Calu3 (cell line): ENCODE data around the gene DPYD. TPM values are rescaled to one million over a fixed set of nuclear protein-coding genes. Genes with fewer than 3 reads are reported as not detected.

Experiments
- BruUV-seq: library from RNA; stranded (reverse); fragments of 400-500 nt; replicated peaks from 2 replicates; lab custom pipeline; 2021; lab: Mats Ljungman, UMichigan
- CTCF ChIA-PET: fragments of 300-600 bp; sonication (Branson Sonifier 250); formaldehyde crosslinking; loops from one replicate; lab custom pipeline; 2022; ENCODE audit warnings: antibody characterized with exemption; lab: Charles Lee
- DNase-seq: peaks from one replicate; pipeline ENCODE4 v3.0.0; 2022
- H3K27ac Mint-ChIP-seq: one replicate; pipeline ENCODE4 v1.8.0; 2022; ENCODE audit warnings: mixed read lengths; ENCODE audit not compliant: unreplicated experiment
- H3K27me3 Mint-ChIP-seq: one replicate; pipeline ENCODE4 v1.8.0; 2022; ENCODE audit warnings: mixed read lengths; ENCODE audit not compliant: unreplicated experiment
- H3K36me3 Mint-ChIP-seq: one replicate; pipeline ENCODE4 v1.8.0; 2022; ENCODE audit warnings: mild to moderate bottlenecking, moderate library complexity, mixed read lengths; ENCODE audit not compliant: insufficient read depth, unreplicated experiment
- H3K4me1 Mint-ChIP-seq: one replicate; pipeline ENCODE4 v1.8.0; 2022; ENCODE audit warnings: mild to moderate bottlenecking, low read depth, mixed read lengths; ENCODE audit not compliant: unreplicated experiment
- H3K4me3 Mint-ChIP-seq: one replicate; pipeline ENCODE4 v1.8.0; 2022; ENCODE audit warnings: mild to moderate bottlenecking, low read depth, moderate library complexity, mixed read lengths; ENCODE audit not compliant: unreplicated experiment
- H3K9me3 Mint-ChIP-seq: one replicate; pipeline ENCODE4 v1.8.0; 2022; ENCODE audit warnings: low read depth, mixed read lengths; ENCODE audit not compliant: unreplicated experiment
- intact Hi-C: fragments of 100-400 bp; cut with micrococcal nuclease; formaldehyde crosslinking; loops from one replicate; pipeline ENCODE4 v1.10.0; 2022; ENCODE audit not compliant: unreplicated experiment
- total RNA-seq: library from RNA; stranded (reverse); gene quantifications from 2 replicates; pipeline ENCODE4 v1.2.3, GENCODE V29; 2022
- TF ChIP-seq, protein P1 (sequence below): fragments of 200-600 bp; IDR thresholded peaks from one replicate; pipeline ENCODE4 v1.8.0; 2022; ENCODE audit warnings: antibody characterized with exemption; ENCODE audit not compliant: unreplicated experiment

Gene DPYD
- total RNA-seq, 1 experiment from 2014 or later = 15.6 TPM

DNA sequence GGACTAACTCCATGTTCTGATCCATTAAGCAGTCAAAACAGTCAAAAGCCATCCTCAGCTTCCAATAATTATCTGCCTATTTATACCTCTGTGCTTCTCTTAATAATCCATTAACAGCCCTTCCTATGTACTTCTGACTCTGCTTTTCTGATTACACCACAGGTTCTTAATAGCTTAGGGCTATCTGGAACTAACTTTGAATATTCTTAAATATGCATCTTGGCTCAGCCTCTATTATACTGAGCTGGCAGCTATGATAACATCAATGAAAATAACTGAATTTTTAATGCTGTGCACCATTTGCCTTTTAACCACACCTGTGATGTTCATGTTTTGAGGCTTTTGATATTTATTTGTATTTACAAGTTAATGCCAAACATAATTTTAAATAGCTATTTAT is 175.9 kb downstream of the DPYD start:
- BruUV-seq = no TSS peak
- CTCF ChIA-PET = no interaction called here
- Mint-ChIP-seq H3K36me3 (no peaks in the 10 kb centered on the region), H3K9me3 (no peaks in the 10 kb centered on the region), H3K27ac (no peak overlapping the region), H3K4me3 (no peak overlapping the region), H3K27me3 (no peaks in the 10 kb centered on the region), H3K4me1 (no peaks in the 10 kb centered on the region)
- no peak for DNase-seq
- TF ChIP-seq, protein P1, sequence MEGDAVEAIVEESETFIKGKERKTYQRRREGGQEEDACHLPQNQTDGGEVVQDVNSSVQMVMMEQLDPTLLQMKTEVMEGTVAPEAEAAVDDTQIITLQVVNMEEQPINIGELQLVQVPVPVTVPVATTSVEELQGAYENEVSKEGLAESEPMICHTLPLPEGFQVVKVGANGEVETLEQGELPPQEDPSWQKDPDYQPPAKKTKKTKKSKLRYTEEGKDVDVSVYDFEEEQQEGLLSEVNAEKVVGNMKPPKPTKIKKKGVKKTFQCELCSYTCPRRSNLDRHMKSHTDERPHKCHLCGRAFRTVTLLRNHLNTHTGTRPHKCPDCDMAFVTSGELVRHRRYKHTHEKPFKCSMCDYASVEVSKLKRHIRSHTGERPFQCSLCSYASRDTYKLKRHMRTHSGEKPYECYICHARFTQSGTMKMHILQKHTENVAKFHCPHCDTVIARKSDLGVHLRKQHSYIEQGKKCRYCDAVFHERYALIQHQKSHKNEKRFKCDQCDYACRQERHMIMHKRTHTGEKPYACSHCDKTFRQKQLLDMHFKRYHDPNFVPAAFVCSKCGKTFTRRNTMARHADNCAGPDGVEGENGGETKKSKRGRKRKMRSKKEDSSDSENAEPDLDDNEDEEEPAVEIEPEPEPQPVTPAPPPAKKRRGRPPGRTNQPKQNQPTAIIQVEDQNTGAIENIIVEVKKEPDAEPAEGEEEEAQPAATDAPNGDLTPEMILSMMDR = no peak
- intact Hi-C loops = no loop called here

DNA sequence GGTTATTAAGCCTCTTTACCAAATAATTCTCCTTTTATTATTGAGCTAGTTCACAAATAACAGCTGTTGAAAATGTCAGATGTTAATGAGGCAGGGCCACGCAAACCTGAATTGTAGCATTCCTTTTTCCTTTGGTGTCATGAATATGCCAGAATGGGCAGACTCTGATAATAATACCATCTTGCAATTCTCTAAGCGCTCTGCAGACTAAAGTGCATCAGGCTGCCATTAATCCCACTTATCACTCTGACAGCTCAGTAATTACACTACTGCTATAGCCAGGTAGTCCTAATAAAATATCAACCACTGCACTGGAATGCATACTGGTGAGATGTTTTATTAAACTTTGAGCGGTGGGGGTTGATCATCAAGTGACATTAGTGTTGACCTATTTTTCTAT is 177.7 kb downstream of the DPYD start:
- Mint-ChIP-seq H3K36me3 (no peaks in the 10 kb centered on the region), H3K4me3 (no peak overlapping the region), H3K27me3 (no peaks in the 10 kb centered on the region), H3K9me3 (no peaks in the 10 kb centered on the region), H3K4me1 (no peaks in the 10 kb centered on the region), H3K27ac (no peak overlapping the region)
- intact Hi-C loops = no loop called here
- CTCF ChIA-PET = no interaction called here
- no peak for DNase-seq
- TF ChIP-seq, protein P1 = no peak
- BruUV-seq = no TSS peak

DNA sequence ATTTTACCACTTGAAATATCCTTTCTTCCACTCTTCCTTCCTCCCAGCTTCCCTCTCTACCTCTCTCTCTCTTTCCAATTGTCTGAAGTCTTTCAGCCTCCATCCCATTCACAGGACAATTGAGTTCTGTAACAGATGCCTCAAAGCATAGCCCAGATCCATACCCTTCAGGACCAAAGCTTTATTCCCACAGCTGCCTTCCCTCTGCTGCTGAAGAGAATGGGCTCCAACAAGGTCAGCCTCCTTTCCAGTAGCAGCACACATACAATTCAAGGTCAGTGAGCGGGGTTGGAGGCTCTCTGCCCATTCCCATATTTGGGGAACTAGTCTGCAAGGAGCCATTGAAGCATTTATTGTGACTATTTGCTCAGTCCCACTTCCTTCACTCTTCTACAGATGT is 179.9 kb downstream of the DPYD start:
- Mint-ChIP-seq H3K4me3 (no peak overlapping the region), H3K9me3 (no peaks in the 10 kb centered on the region), H3K36me3 (no peaks in the 10 kb centered on the region), H3K4me1 (no peaks in the 10 kb centered on the region), H3K27ac (no peak overlapping the region), H3K27me3 (no peaks in the 10 kb centered on the region)
- TF ChIP-seq, protein P1 = no peak
- intact Hi-C loops = no loop called here
- BruUV-seq = no TSS peak
- CTCF ChIA-PET = no interaction called here
- no peak for DNase-seq

DNA sequence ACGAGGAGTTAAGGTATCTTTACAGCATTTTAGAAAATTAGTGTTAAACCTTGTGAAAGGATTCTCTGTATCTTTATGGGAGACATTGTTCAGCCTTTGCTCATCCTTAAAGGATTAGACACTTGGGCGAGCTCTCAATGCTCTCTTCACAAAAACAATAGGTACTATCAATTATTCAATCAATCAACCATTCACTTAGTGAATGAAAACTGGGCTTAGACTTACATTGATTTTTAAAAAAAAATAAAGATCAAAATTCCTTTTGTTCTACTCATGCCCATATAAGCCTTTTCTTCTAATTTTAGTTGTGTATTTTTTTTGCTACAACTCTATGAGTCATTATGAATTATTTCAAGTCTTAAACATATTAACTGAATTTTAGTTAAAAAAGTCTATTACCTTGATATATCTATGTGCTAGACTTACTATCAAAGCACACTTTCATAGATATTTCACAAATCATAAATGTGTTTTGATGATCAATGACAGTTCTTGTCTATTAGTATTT is 181.2 kb downstream of the DPYD start:
- no peak for DNase-seq
- CTCF ChIA-PET = no interaction called here
- Mint-ChIP-seq H3K4me3 (no peak overlapping the region), H3K27me3 (no peaks in the 10 kb centered on the region), H3K36me3 (no peaks in the 10 kb centered on the region), H3K27ac (no peak overlapping the region), H3K9me3 (no peaks in the 10 kb centered on the region), H3K4me1 (no peaks in the 10 kb centered on the region)
- TF ChIP-seq, protein P1 = no peak
- no TSS peak for BruUV-seq
- intact Hi-C loops = no loop called here
